Activated CD4-positive, alpha-beta T cell treated with anti-CD3 and anti-CD28 coated beads for 36 hours (primary cell): ENCODE results near the gene PADI1. TPM values are rescaled to one million over a fixed set of nuclear protein-coding genes. Genes with fewer than 3 reads are reported as not detected.

Source experiments
- ATAC-seq: fragments of 200-7000 bp; cut with Tn5 transposase; one replicate; pipeline ENCODE4 v1.10.0; 2021; ENCODE audit warnings: mild to moderate bottlenecking, moderate library complexity
- CTCF ChIA-PET: fragments of 350-600 bp; sonication (Branson Sonifier 250); formaldehyde crosslinking; loops from one replicate; lab custom pipeline; 2021; ENCODE audit warnings: antibody characterized with exemption; lab: Charles Lee
- POLR2A ChIA-PET: fragments of 350-600 bp; sonication (Branson Sonifier 250); formaldehyde crosslinking; loops from one replicate; lab custom pipeline; 2021; ENCODE audit warnings: antibody characterized with exemption, inconsistent platforms; lab: Charles Lee
- DNase-seq: peaks from one replicate; pipeline ENCODE4 v3.0.0-alpha.2; 2020
- H3K27ac Mint-ChIP-seq: one replicate; pipeline ENCODE4 v1.8.0; 2021; ENCODE audit warnings: mixed read lengths
- H3K27me3 Mint-ChIP-seq: one replicate; pipeline ENCODE4 v1.8.0; 2021; ENCODE audit warnings: mixed read lengths
- H3K36me3 Mint-ChIP-seq: one replicate; pipeline ENCODE4 v1.8.0; 2021; ENCODE audit warnings: low read depth, mixed read lengths
- H3K4me1 Mint-ChIP-seq: one replicate; pipeline ENCODE4 v1.8.0; 2021; ENCODE audit warnings: mixed read lengths
- H3K4me3 Mint-ChIP-seq: one replicate; pipeline ENCODE4 v1.8.0; 2021; ENCODE audit warnings: mild to moderate bottlenecking, moderate library complexity, mixed read lengths
- H3K9me3 Mint-ChIP-seq: one replicate; pipeline ENCODE4 v1.8.0; 2021; ENCODE audit warnings: low read depth, mixed read lengths
- intact Hi-C, 2 experiments: fragments of 100-400 bp; cut with DNase I in 1 of 2; cut with micrococcal nuclease in 1 of 2; formaldehyde crosslinking; loops; one replicate each; pipeline versions ENCODE4 v1.14.2 to v1.15.1; 2022 to 2024; cut with DNase I, micrococcal nuclease
- total RNA-seq, 2 experiments: library from RNA; stranded (reverse); gene quantifications; one replicate each; pipeline ENCODE4 v1.2.3, GENCODE V29; 2021

PADI1 gene
- total RNA-seq = not detected

- ChIA-PET POLR2A (no interaction called here), CTCF (interaction anchor here (1.2 kb wide), 1 partner anchor 30 kb away, joined by 3 read pairs; no protein-coding TSS in a partner anchor)
- intact Hi-C loops = no loop called here
- Mint-ChIP-seq H3K36me3 (no peaks in the 10 kb centered on the region), H3K9me3 (no peaks in the 10 kb centered on the region), H3K4me1 (peaks cover 48% of the 10 kb centered on the region), H3K27me3 (peaks cover 16% of the 10 kb centered on the region), H3K4me3 (no peak within 1 kb of the TSS), H3K27ac (no peak within 1 kb of the TSS)
- no peak for DNase-seq
- no peak for ATAC-seq
These were observed at the start of gene PADI1 for GRCh38 chr1:17204546-17205440. PADI1 (plus strand) TSS chr1:17205128; CDS start chr1:17205218, 90 bp downstream.

GRCh38 chr1:17155257-17155920, 49.5 kb upstream of the PADI1 start:
- ATAC-seq = no peak
- no peaks in the 10 kb centered on the region for H3K4me1 Mint-ChIP-seq
- peaks cover 5% of the 10 kb centered on the region for H3K36me3 Mint-ChIP-seq
- POLR2A ChIA-PET = no interaction called here
- intact Hi-C loops = no loop called here
- no peak for DNase-seq
- H3K27me3 Mint-ChIP-seq = peaks cover 25% of the 10 kb centered on the region
- peaks cover 34% of the 10 kb centered on the region for H3K9me3 Mint-ChIP-seq
- CTCF ChIA-PET = no interaction called here
- no peak overlapping the region for H3K27ac Mint-ChIP-seq
- no peak overlapping the region for H3K4me3 Mint-ChIP-seq

GRCh38 chr1:17156108-17156507, 48.8 kb upstream of the PADI1 start:
- H3K4me3 Mint-ChIP-seq = no peak overlapping the region
- no peaks in the 10 kb centered on the region for H3K4me1 Mint-ChIP-seq
- POLR2A ChIA-PET = no interaction called here
- H3K36me3 Mint-ChIP-seq = peaks cover 5% of the 10 kb centered on the region
- H3K27ac Mint-ChIP-seq = no peak overlapping the region
- DNase-seq (no peak), ATAC-seq (no peak)
- intact Hi-C loops = no loop called here
- CTCF ChIA-PET = interaction anchor here (1.2 kb wide), 1 partner anchor 31 kb away, joined by 4 read pairs; no protein-coding TSS in a partner anchor
- H3K27me3 Mint-ChIP-seq = peaks cover 20% of the 10 kb centered on the region
- peaks cover 31% of the 10 kb centered on the region for H3K9me3 Mint-ChIP-seq

GRCh38 chr1:17158961-17159360, 46.0 kb upstream of the PADI1 start:
- Mint-ChIP-seq H3K36me3 (peaks cover 5% of the 10 kb centered on the region), H3K9me3 (peaks cover 19% of the 10 kb centered on the region), H3K4me1 (no peaks in the 10 kb centered on the region), H3K27me3 (peaks cover 7% of the 10 kb centered on the region), H3K27ac (no peak overlapping the region), H3K4me3 (no peak overlapping the region)
- ChIA-PET POLR2A (no interaction called here), CTCF (interaction anchor here (1.5 to 1.9 kb wide), 2 partner anchors 11 to 78 kb away, joined by 3 to 4 read pairs; no protein-coding TSS in a partner anchor)
- ATAC-seq (no peak), DNase-seq (no peak)
- intact Hi-C loops = no loop called here

- Mint-ChIP-seq H3K9me3 (peaks cover 4% of the 10 kb centered on the region), H3K27me3 (peaks cover 2% of the 10 kb centered on the region), H3K4me1 (no peaks in the 10 kb centered on the region), H3K36me3 (peaks cover 2% of the 10 kb centered on the region), H3K27ac (no peak overlapping the region), H3K4me3 (no peak overlapping the region)
- peak; percentile 33 for ATAC-seq
- CTCF ChIA-PET = no interaction called here
- POLR2A ChIA-PET = no interaction called here
- peak; percentile 10 for DNase-seq
- intact Hi-C loops = no loop called here
These were observed 43.7 kb upstream of the PADI1 start for GRCh38 chr1:17161137-17161740.

GRCh38 chr1:17161926-17162800, 42.8 kb upstream of the PADI1 start:
- H3K27ac Mint-ChIP-seq = no peak overlapping the region

GRCh38 chr1:17162941-17163340, 42.0 kb upstream of the PADI1 start:
- Mint-ChIP-seq H3K27ac (no peak overlapping the region), H3K9me3 (no peaks in the 10 kb centered on the region), H3K27me3 (peaks cover 2% of the 10 kb centered on the region), H3K4me1 (no peaks in the 10 kb centered on the region), H3K4me3 (no peak overlapping the region), H3K36me3 (no peaks in the 10 kb centered on the region)
- ChIA-PET CTCF (no interaction called here), POLR2A (no interaction called here)
- ATAC-seq = no peak
- no peak for DNase-seq
- intact Hi-C loops = no loop called here

More at GRCh38 chr1:17161926-17162800, 42.8 kb upstream of the PADI1 start:
- DNase-seq (no peak), ATAC-seq (no peak)
- Mint-ChIP-seq H3K27me3 (peaks cover 2% of the 10 kb centered on the region), H3K9me3 (no peaks in the 10 kb centered on the region), H3K36me3 (no peaks in the 10 kb centered on the region), H3K4me1 (no peaks in the 10 kb centered on the region), H3K4me3 (no peak overlapping the region)
- CTCF ChIA-PET = no interaction called here
- intact Hi-C loops = no loop called here
- POLR2A ChIA-PET = no interaction called here

GRCh38 chr1:17163371-17163770, 41.6 kb upstream of the PADI1 start:
- H3K27me3 Mint-ChIP-seq = peaks cover 2% of the 10 kb centered on the region
- ATAC-seq (no peak), DNase-seq (no peak)
- H3K9me3 Mint-ChIP-seq = no peaks in the 10 kb centered on the region
- intact Hi-C loops = no loop called here
- no peak overlapping the region for H3K4me3 Mint-ChIP-seq
- H3K27ac Mint-ChIP-seq = no peak overlapping the region
- no peaks in the 10 kb centered on the region for H3K36me3 Mint-ChIP-seq
- ChIA-PET CTCF (no interaction called here), POLR2A (no interaction called here)
- H3K4me1 Mint-ChIP-seq = no peaks in the 10 kb centered on the region

GRCh38 chr1:17163789-17164666, 40.9 kb upstream of the PADI1 start:
- DNase-seq (no peak), ATAC-seq (no peak)
- H3K4me1 Mint-ChIP-seq = no peaks in the 10 kb centered on the region
- intact Hi-C loops = no loop called here
- H3K4me3 Mint-ChIP-seq = no peak overlapping the region
- H3K36me3 Mint-ChIP-seq = no peaks in the 10 kb centered on the region
- H3K27ac Mint-ChIP-seq = no peak overlapping the region
- ChIA-PET CTCF (interaction anchor here (0.5 kb wide), 1 partner anchor 118 kb away, joined by 3 read pairs; no protein-coding TSS in a partner anchor), POLR2A (no interaction called here)
- no peaks in the 10 kb centered on the region for H3K9me3 Mint-ChIP-seq
- H3K27me3 Mint-ChIP-seq = peaks cover 2% of the 10 kb centered on the region

- H3K4me3 Mint-ChIP-seq = no peak overlapping the region
- H3K9me3 Mint-ChIP-seq = no peaks in the 10 kb centered on the region
- H3K27ac Mint-ChIP-seq = no peak overlapping the region
- H3K27me3 Mint-ChIP-seq = peaks cover 2% of the 10 kb centered on the region
- intact Hi-C loops = no loop called here
- no peaks in the 10 kb centered on the region for H3K4me1 Mint-ChIP-seq
- no peak for DNase-seq
- H3K36me3 Mint-ChIP-seq = no peaks in the 10 kb centered on the region
- no peak for ATAC-seq
- CTCF ChIA-PET = no interaction called here
- POLR2A ChIA-PET = no interaction called here
These were observed 39.1 kb upstream of the PADI1 start for GRCh38 chr1:17165823-17166222.
